Measurements from ENCODE around the gene TRAPPC5. TPM values are rescaled to one million over a fixed set of nuclear protein-coding genes. Genes with fewer than 3 reads are reported as not detected.

TRAPPC5 gene
- total RNA-seq, 4 donors from 2014 or later: 12.4 to 156 (median 41.0) TPM

- TF ChIP-seq CTCF (IDR thresholded peaks at IDR 0.05): no peak
- TF ChIP-seq POLR2A (IDR thresholded peaks at IDR 0.05): no peak
These were observed 53.9 kb downstream of the TRAPPC5 start for GRCh38 chr19:7734220-7735203.

GRCh38 chr19:7736148-7736547, 55.5 kb downstream of the TRAPPC5 start:
- no peak overlapping the region for H3K4me3 ChIP-seq
- H3K36me3 ChIP-seq: no peaks in the 10 kb centered on the region
- no peak for DNase-seq
- H3K27me3 ChIP-seq: no peaks in the 10 kb centered on the region
- intact Hi-C loops (cut with DNase I; ENCODE audit: low total_unique reads): no loop called here
- H3K9me3 ChIP-seq: no peaks in the 10 kb centered on the region
- no peak overlapping the region for H3K27ac ChIP-seq
- H3K4me1 ChIP-seq: no peaks in the 10 kb centered on the region
- TF ChIP-seq POLR2A (IDR thresholded peaks at IDR 0.05) (no peak), CTCF (IDR thresholded peaks at IDR 0.05) (no peak)

More at GRCh38 chr19:7734220-7735203, 53.9 kb downstream of the TRAPPC5 start:
- no peaks in the 10 kb centered on the region for H3K4me1 ChIP-seq
- no peak overlapping the region for H3K4me3 ChIP-seq
- no peak overlapping the region for H3K27ac ChIP-seq
- H3K36me3 ChIP-seq: no peaks in the 10 kb centered on the region
- peaks cover 0 to 10% of the 10 kb centered on the region in 2 donors for H3K27me3 ChIP-seq
- intact Hi-C loops (cut with DNase I; ENCODE audit: low total_unique reads): no loop called here
- H3K9me3 ChIP-seq: no peaks in the 10 kb centered on the region
- no peak for DNase-seq

- H3K9me3 ChIP-seq: no peaks in the 10 kb centered on the region
- no peaks in the 10 kb centered on the region for H3K27me3 ChIP-seq
- H3K4me1 ChIP-seq: no peaks in the 10 kb centered on the region
- intact Hi-C loops (cut with DNase I; ENCODE audit: low total_unique reads): no loop called here
- no peak for DNase-seq
- no peak for TF ChIP-seq POLR2A (IDR thresholded peaks at IDR 0.05)
- no peak for TF ChIP-seq CTCF (IDR thresholded peaks at IDR 0.05)
- no peak overlapping the region for H3K4me3 ChIP-seq
- no peaks in the 10 kb centered on the region for H3K36me3 ChIP-seq
- no peak overlapping the region for H3K27ac ChIP-seq
These were observed 56.6 kb downstream of the TRAPPC5 start for GRCh38 chr19:7737215-7737614.

Other genes starting within 250 kb of the TRAPPC5 start
- 1 to 10 TPM in 2 of 4 donors, not detected in 2; 2.1 to 3.0 TPM for gene PEX11G, start 191.8 kb upstream of the TRAPPC5 start, total RNA-seq
- 10 to 100 TPM; 19.1 to 69.1 (median 33.8) TPM for gene ZNF358, start 164.7 kb upstream of the TRAPPC5 start, total RNA-seq
- 10 to 100 TPM in 1 of 4 donors, 1 to 10 TPM in 3; 5.6 to 24.7 (median 8.0) TPM for gene MCOLN1, start 158.2 kb upstream of the TRAPPC5 start, total RNA-seq
- 100 to 1,000 TPM in 1 of 4 donors, 10 to 100 TPM in 3; 26.4 to 113 (median 40.4) TPM for gene PNPLA6, start 145.1 kb upstream of the TRAPPC5 start, total RNA-seq
- gene CAMSAP3, start 85.0 kb upstream of the TRAPPC5 start, total RNA-seq: 1 to 10 TPM in 1 of 4 donors, under 1 TPM in 3; 0.26 to 3.5 (median 0.47) TPM
- 10 to 100 TPM in 3 of 4 donors, 1 to 10 TPM in 1; 10.0 to 41.7 (median 32.2) TPM for gene XAB2, start 51.3 kb upstream of the TRAPPC5 start, total RNA-seq
- gene PET100, start 51.0 kb upstream of the TRAPPC5 start, total RNA-seq: 10 to 100 TPM in 1 of 4 donors, 1 to 10 TPM in 2, not detected in 1; 5.9 to 59.9 (median 6.5) TPM
- not detected for gene PCP2, start 47.1 kb upstream of the TRAPPC5 start, total RNA-seq
- 10 to 100 TPM in 1 of 4 donors, 1 to 10 TPM in 2, not detected in 1; 2.4 to 10.3 (median 8.2) TPM for gene STXBP2, start 43.7 kb upstream of the TRAPPC5 start, total RNA-seq
- gene RETN, start 11.8 kb upstream of the TRAPPC5 start, total RNA-seq: not detected
- gene MCEMP1, start 3.7 kb upstream of the TRAPPC5 start, total RNA-seq: under 1 TPM in 1 of 4 donors, not detected in 3; 0.67 TPM
- gene FCER2, start 21.3 kb downstream of the TRAPPC5 start, total RNA-seq: under 1 TPM in 1 of 4 donors, not detected in 3; 0.28 TPM
- gene CLEC4G, start 51.3 kb downstream of the TRAPPC5 start, total RNA-seq: not detected
- gene CD209, start 66.7 kb downstream of the TRAPPC5 start, total RNA-seq: 10 to 100 TPM in 1 of 4 donors, 1 to 10 TPM in 2, not detected in 1; 2.6 to 14.4 (median 8.8) TPM
- under 1 TPM in 1 of 4 donors, not detected in 3; 0.62 TPM for gene CLEC4M, start 82.4 kb downstream of the TRAPPC5 start, total RNA-seq
- gene EVI5L, start 149.4 kb downstream of the TRAPPC5 start, total RNA-seq: 10 to 100 TPM in 3 of 4 donors, 1 to 10 TPM in 1; 9.1 to 14.9 (median 12.4) TPM
- gene PRR36, start 193.6 kb downstream of the TRAPPC5 start, total RNA-seq: under 1 TPM in 2 of 4 donors, not detected in 2; 0.35 to 0.85 TPM
- gene LRRC8E, start 207.7 kb downstream of the TRAPPC5 start, total RNA-seq: 1 to 10 TPM in 1 of 4 donors, under 1 TPM in 1, not detected in 2; 0.15 to 2.1 TPM
- gene MAP2K7, start 223.0 kb downstream of the TRAPPC5 start, total RNA-seq: 10 to 100 TPM in 2 of 4 donors, 1 to 10 TPM in 1, under 1 TPM in 1; 0.59 to 40.2 (median 9.4) TPM
- 1 to 10 TPM in 1 of 4 donors, not detected in 3; 5.2 TPM for gene TGFBR3L, start 234.0 kb downstream of the TRAPPC5 start, total RNA-seq
- 10 to 100 TPM; 11.8 to 66.8 (median 19.0) TPM for gene SNAPC2, start 239.5 kb downstream of the TRAPPC5 start, total RNA-seq
- 10 to 100 TPM in 2 of 4 donors, 1 to 10 TPM in 1, not detected in 1; 7.2 to 47.1 (median 14.9) TPM for gene CTXN1, start 245.3 kb downstream of the TRAPPC5 start, total RNA-seq